ENCODE results near the gene PEX10.

- TF ChIP-seq NFIC (IDR thresholded peaks at IDR 0.05) (no peak), EP300 (IDR thresholded peaks at IDR 0.05; ENCODE audit: borderline replicate concordance) (no peak), CREB1 (IDR thresholded peaks at IDR 0.05; ENCODE audit: low read depth) (no peak), CEBPB (IDR thresholded peaks at IDR 0.05) (no peak), YY1 (IDR thresholded peaks at IDR 0.05; ENCODE audit: low read depth) (no peak), FOXM1 (IDR thresholded peaks at IDR 0.05; ENCODE audit: borderline replicate concordance, low read depth) (no peak)
Observed at GRCh38 chr1:2458687-2459086, 46.3 kb upstream of the PEX10 start.

Data from Ishikawa (cell line).